Stimulated activated naive B cell treated with anti-CD40 and anti-IgM and Interleukin-4, amounts not matched to agents 10 μg/mL and 1 μg/mL and 100 μg/mL, for 72 hours (primary cell): Measurements from ENCODE around the gene SLK.

ENCODE experiments used
- ATAC-seq, 2 donors: fragments of 150-1000 bp; cut with Tn5 transposase; replicated peaks; 2 replicates each; pipeline ENCODE4 v1.10.0; 2021; ENCODE audit warnings: moderate library complexity in 1 of 2
- DNase-seq: peaks from one replicate; pipeline ENCODE4 v3.0.0; 2021
- H3K27ac Mint-ChIP-seq: one replicate; pipeline ENCODE4 v1.8.0; 2022; ENCODE audit warnings: mild to moderate bottlenecking, mixed read lengths
- H3K27me3 Mint-ChIP-seq, 2 donors: one replicate each; pipeline ENCODE4 v1.8.0; 2022; ENCODE audit warnings: mixed read lengths in 2 of 2
- H3K36me3 Mint-ChIP-seq, 2 donors: one replicate each; pipeline ENCODE4 v1.8.0; 2022; ENCODE audit warnings: mixed read lengths in 2 of 2, mild to moderate bottlenecking in 1 of 2
- H3K4me1 Mint-ChIP-seq, 2 donors: one replicate each; pipeline ENCODE4 v1.8.0; 2022; ENCODE audit warnings: mixed read lengths in 2 of 2, mild to moderate bottlenecking in 1 of 2
- H3K4me3 Mint-ChIP-seq, 2 donors: one replicate each; pipeline ENCODE4 v1.8.0; 2022; ENCODE audit warnings: mild to moderate bottlenecking in 2 of 2, mixed read lengths in 2 of 2, moderate library complexity in 1 of 2
- H3K9me3 Mint-ChIP-seq, 2 donors: one replicate each; pipeline ENCODE4 v1.8.0; 2022; ENCODE audit warnings: mixed read lengths in 2 of 2, mild to moderate bottlenecking in 1 of 2

The SLK gene

GRCh38 chr10:103958996-103959395 is 7.9 kb upstream of the SLK start:
- Mint-ChIP-seq H3K9me3 (no peaks in the 10 kb centered on the region), H3K27me3 (peaks cover 5 to 10% of the 10 kb centered on the region in 2 donors), H3K4me3 (no peak overlapping the region), H3K36me3 (no peaks in the 10 kb centered on the region), H3K27ac (no peak overlapping the region), H3K4me1 (no peaks in the 10 kb centered on the region)
- no peak for ATAC-seq
- DNase-seq, result no peak

DNA sequence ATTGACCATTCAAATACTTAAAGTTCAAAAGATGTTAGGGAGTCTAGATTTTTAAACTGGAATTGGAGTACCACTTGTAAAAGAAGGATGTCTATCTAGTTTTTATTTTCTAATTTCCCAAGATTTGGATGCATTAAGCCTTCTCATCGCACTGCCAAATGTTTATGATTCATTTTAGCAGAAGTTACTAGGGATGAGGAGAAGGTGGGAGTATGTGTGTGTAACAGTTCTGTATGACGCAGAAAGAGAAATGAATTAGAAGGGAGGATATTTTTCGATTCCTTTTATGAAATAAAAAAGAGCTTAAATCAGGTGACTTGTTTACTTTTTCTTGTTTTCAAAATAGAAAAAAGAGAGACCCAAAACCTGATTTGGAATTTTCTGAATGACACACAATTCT is 6.8 kb upstream of the SLK start:
- H3K27ac Mint-ChIP-seq, result no peak overlapping the region
- H3K9me3 Mint-ChIP-seq, result no peaks in the 10 kb centered on the region
- H3K36me3 Mint-ChIP-seq, result no peaks in the 10 kb centered on the region

GRCh38 chr10:103967448-103968071 is 620 bp downstream of the SLK start:
- no peaks in the 10 kb centered on the region for H3K9me3 Mint-ChIP-seq
- H3K4me1 Mint-ChIP-seq, result peaks cover 16 to 30% of the 10 kb centered on the region in 2 donors
- H3K4me3 Mint-ChIP-seq, result peak overlapping the region; percentile 89 to 98
- H3K36me3 Mint-ChIP-seq, result peaks cover 0 to under 1% of the 10 kb centered on the region in 2 donors
- ATAC-seq (peak; percentile 52 to 56), DNase-seq (no peak)
- no peaks in the 10 kb centered on the region for H3K27me3 Mint-ChIP-seq
- peak overlapping the region; percentile 66 for H3K27ac Mint-ChIP-seq

More for the DNA sequence above, 6.8 kb upstream of the SLK start:
- ATAC-seq, result no peak
- no peaks in the 10 kb centered on the region for H3K4me1 Mint-ChIP-seq
- H3K27me3 Mint-ChIP-seq, result peaks cover 5 to 6% of the 10 kb centered on the region in 2 donors
- H3K4me3 Mint-ChIP-seq, result no peak overlapping the region
- no peak for DNase-seq

DNA sequence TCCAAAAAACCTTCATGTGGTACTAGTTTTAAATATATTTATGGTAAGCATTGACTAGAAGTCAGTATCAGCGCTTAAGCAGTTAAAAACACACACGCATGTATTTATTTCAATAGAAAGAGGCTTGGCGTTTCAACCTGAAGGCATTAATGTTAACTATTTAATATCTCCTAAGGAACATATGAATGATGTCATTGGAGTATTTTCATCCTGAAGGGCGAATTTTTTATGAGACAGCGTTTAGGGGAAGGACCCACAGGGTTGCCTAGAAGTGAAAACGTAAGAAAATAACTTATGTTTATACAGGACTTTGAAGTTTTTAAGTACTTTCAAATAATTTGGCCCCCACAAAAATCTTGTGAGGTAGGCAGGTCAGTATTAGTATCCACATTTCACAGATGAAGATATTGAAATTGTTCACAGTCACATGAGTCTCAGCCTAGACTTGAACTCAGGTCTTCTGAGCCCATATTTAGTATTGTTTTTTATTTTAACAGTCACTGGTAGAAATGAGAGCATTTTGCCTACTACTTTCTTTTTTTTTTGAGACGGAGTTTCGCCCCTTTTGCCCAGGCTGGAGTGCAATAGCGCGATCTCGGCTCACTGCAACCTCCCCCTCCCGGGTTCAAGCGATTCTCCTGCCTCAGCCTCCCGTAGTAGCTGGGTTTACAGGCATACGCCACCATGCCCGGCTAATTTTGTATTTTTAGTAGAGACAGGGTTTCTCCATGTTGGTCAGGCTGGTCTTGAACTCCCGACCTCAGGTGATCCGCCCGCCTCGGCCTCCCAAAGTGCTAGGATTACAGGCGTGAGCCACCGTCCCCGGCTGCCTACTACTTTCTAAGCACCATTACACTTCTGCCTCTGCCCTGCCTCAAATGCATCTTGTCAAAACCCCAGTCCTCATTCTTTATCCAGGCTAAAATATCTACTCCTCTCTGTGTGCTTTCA is 1.8 kb downstream of the SLK start:
- Mint-ChIP-seq H3K36me3 (peaks cover 1 to 4% of the 10 kb centered on the region in 2 donors), H3K4me1 (peaks cover 18 to 41% of the 10 kb centered on the region in 2 donors), H3K4me3 (peak overlapping the region; percentile 86 to 89), H3K27ac (no peak overlapping the region), H3K9me3 (no peaks in the 10 kb centered on the region), H3K27me3 (no peaks in the 10 kb centered on the region)
- DNase-seq (no peak), ATAC-seq (no peak)

DNA sequence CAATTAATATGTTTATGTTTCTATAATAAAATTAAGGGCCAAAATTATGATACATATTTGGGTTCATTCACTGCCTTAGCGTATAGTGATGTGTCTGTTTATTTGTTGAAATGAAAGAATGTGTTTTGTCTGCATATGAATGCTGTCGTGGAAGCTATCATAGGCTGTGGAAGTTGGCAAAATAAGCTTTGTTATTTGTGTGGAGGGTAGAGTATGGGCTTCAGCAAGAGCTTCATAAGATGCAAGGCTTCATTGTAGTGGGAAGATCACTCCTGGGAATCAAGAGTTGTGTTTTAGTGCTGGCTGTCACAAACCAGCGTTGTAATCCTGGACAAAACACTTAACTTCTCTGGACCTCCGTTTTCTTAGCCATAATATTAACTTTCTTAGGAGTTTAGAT is 2.5 kb downstream of the SLK start:
- H3K4me3 Mint-ChIP-seq, result peak overlapping the region; percentile 37 to 86
- ATAC-seq (no peak), DNase-seq (no peak)
- H3K4me1 Mint-ChIP-seq, result peaks cover 18 to 46% of the 10 kb centered on the region in 2 donors
- peaks cover 1 to 4% of the 10 kb centered on the region in 2 donors for H3K36me3 Mint-ChIP-seq
- H3K9me3 Mint-ChIP-seq, result no peaks in the 10 kb centered on the region
- no peak overlapping the region for H3K27ac Mint-ChIP-seq
- H3K27me3 Mint-ChIP-seq, result no peaks in the 10 kb centered on the region

GRCh38 chr10:103969857-103970627 is 3.1 kb downstream of the SLK start:
- H3K4me1 Mint-ChIP-seq, result peaks cover 21 to 49% of the 10 kb centered on the region in 2 donors
- H3K27ac Mint-ChIP-seq, result no peak overlapping the region
- ATAC-seq (no peak), DNase-seq (no peak)
- H3K9me3 Mint-ChIP-seq, result peaks cover 0 to 2% of the 10 kb centered on the region in 2 donors
- peak overlapping the region; percentile 13 to 86 for H3K4me3 Mint-ChIP-seq
- no peaks in the 10 kb centered on the region for H3K27me3 Mint-ChIP-seq
- H3K36me3 Mint-ChIP-seq, result peaks cover 4 to 7% of the 10 kb centered on the region in 2 donors

GRCh38 chr10:103975169-103975568 is 8.2 kb downstream of the SLK start:
- peaks cover 14 to 43% of the 10 kb centered on the region in 2 donors for H3K4me1 Mint-ChIP-seq
- ATAC-seq (no peak), DNase-seq (no peak)
- peaks cover 0 to 2% of the 10 kb centered on the region in 2 donors for H3K9me3 Mint-ChIP-seq
- H3K27ac Mint-ChIP-seq, result no peak overlapping the region
- H3K27me3 Mint-ChIP-seq, result no peaks in the 10 kb centered on the region
- H3K4me3 Mint-ChIP-seq, result no peak overlapping the region
- H3K36me3 Mint-ChIP-seq, result peaks cover 4 to 14% of the 10 kb centered on the region in 2 donors

GRCh38 chr10:103977204-103977603 is 10.3 kb downstream of the SLK start:
- DNase-seq, result no peak
- peaks cover 0 to 2% of the 10 kb centered on the region in 2 donors for H3K9me3 Mint-ChIP-seq
- peaks cover 4 to 17% of the 10 kb centered on the region in 2 donors for H3K36me3 Mint-ChIP-seq
- no peak for ATAC-seq
- no peak overlapping the region for H3K27ac Mint-ChIP-seq
- peaks cover 18 to 51% of the 10 kb centered on the region in 2 donors for H3K4me1 Mint-ChIP-seq
- no peaks in the 10 kb centered on the region for H3K27me3 Mint-ChIP-seq
- no peak overlapping the region for H3K4me3 Mint-ChIP-seq

- Mint-ChIP-seq H3K36me3 (peaks cover 3 to 13% of the 10 kb centered on the region in 2 donors), H3K4me1 (peaks cover 28 to 49% of the 10 kb centered on the region in 2 donors), H3K9me3 (peaks cover 0 to 2% of the 10 kb centered on the region in 2 donors), H3K27ac (no peak overlapping the region), H3K27me3 (no peaks in the 10 kb centered on the region), H3K4me3 (no peak overlapping the region)
- ATAC-seq (no peak), DNase-seq (no peak)
Observed at GRCh38 chr10:103979530-103979929, 12.6 kb downstream of the SLK start.

GRCh38 chr10:103980288-103980906 is 13.5 kb downstream of the SLK start:
- peaks cover 23 to 44% of the 10 kb centered on the region in 2 donors for H3K4me1 Mint-ChIP-seq
- no peaks in the 10 kb centered on the region for H3K27me3 Mint-ChIP-seq
- H3K27ac Mint-ChIP-seq, result no peak overlapping the region
- no peak overlapping the region for H3K4me3 Mint-ChIP-seq
- ATAC-seq (no peak), DNase-seq (no peak)
- no peaks in the 10 kb centered on the region for H3K9me3 Mint-ChIP-seq
- peaks cover 0 to 7% of the 10 kb centered on the region in 2 donors for H3K36me3 Mint-ChIP-seq

GRCh38 chr10:103982639-103983038 is 15.7 kb downstream of the SLK start:
- H3K27me3 Mint-ChIP-seq, result no peaks in the 10 kb centered on the region
- ATAC-seq, result no peak
- H3K9me3 Mint-ChIP-seq, result no peaks in the 10 kb centered on the region
- no peak overlapping the region for H3K27ac Mint-ChIP-seq
- no peak for DNase-seq
- H3K36me3 Mint-ChIP-seq, result peaks cover 0 to 7% of the 10 kb centered on the region in 2 donors
- H3K4me1 Mint-ChIP-seq, result peaks cover 26 to 50% of the 10 kb centered on the region in 2 donors
- H3K4me3 Mint-ChIP-seq, result no peak overlapping the region

GRCh38 chr10:103983367-103983911 is 16.5 kb downstream of the SLK start:
- H3K27me3 Mint-ChIP-seq, result no peaks in the 10 kb centered on the region
- peak overlapping the region; percentile 30 to 42 for H3K4me3 Mint-ChIP-seq
- ATAC-seq, result peak; percentile 82 to 85
- H3K4me1 Mint-ChIP-seq, result peaks cover 29 to 52% of the 10 kb centered on the region in 2 donors
- DNase-seq, result no peak
- peak overlapping the region; percentile 27 for H3K27ac Mint-ChIP-seq
- peaks cover 0 to 4% of the 10 kb centered on the region in 2 donors for H3K36me3 Mint-ChIP-seq
- H3K9me3 Mint-ChIP-seq, result no peaks in the 10 kb centered on the region

GRCh38 chr10:103985726-103986125 is 18.8 kb downstream of the SLK start:
- DNase-seq (no peak), ATAC-seq (no peak)
- Mint-ChIP-seq H3K4me1 (peaks cover 27 to 39% of the 10 kb centered on the region in 2 donors), H3K9me3 (no peaks in the 10 kb centered on the region), H3K27me3 (no peaks in the 10 kb centered on the region), H3K4me3 (no peak overlapping the region), H3K36me3 (no peaks in the 10 kb centered on the region), H3K27ac (no peak overlapping the region)
